Neural cell (in vitro differentiated cells): ENCODE measurements around the gene ALAS1. TPM values are rescaled to one million over a fixed set of nuclear protein-coding genes. Genes with fewer than 3 reads are reported as not detected.

Experiments
- H2AFZ ChIP-seq: fragments of 200-600, 300-800 bp; sonication (generic), shearing (Covaris generic); 2 replicates; pipeline ENCODE4 v1.6.0; 2014; ENCODE audit warnings: low read depth, mild to moderate bottlenecking, antibody characterized with exemption, low read length, moderate library complexity
- H3F3A ChIP-seq: fragments of 200-600 bp; shearing (Covaris generic); 2 replicates; pipeline ENCODE4 v1.6.1; 2016; ENCODE audit warnings: mild to moderate bottlenecking, moderate library complexity, mixed read lengths, antibody characterized with exemption, low read length; ENCODE audit not compliant: insufficient read depth, poor library complexity, severe bottlenecking
- H3K27ac ChIP-seq: fragments of 200-600, 300-800 bp; sonication (generic), shearing (Covaris generic); 2 replicates; pipeline ENCODE4 v1.5.1; 2014; ENCODE audit warnings: mild to moderate bottlenecking, low read length, moderate library complexity
- H3K27me3 ChIP-seq: fragments of 300-800, 200-600 bp; sonication (generic), shearing (Covaris generic); 2 replicates; pipeline ENCODE4 v1.6.0; 2014; ENCODE audit warnings: mild to moderate bottlenecking, low read depth, low read length, moderate library complexity; ENCODE audit not compliant: insufficient read depth
- H3K36me3 ChIP-seq: fragments of 300-800, 200-600 bp; sonication (generic), shearing (Covaris generic); 2 replicates; pipeline ENCODE4 v1.5.1; 2014; ENCODE audit warnings: mild to moderate bottlenecking, antibody characterized with exemption, low read length, moderate library complexity; ENCODE audit not compliant: insufficient read depth
- H3K4me2 ChIP-seq: fragments of 300-800, 200-600 bp; sonication (generic), shearing (Covaris generic); 2 replicates; pipeline ENCODE4 v1.6.0; 2014; ENCODE audit warnings: mild to moderate bottlenecking, low read length
- H3K4me3 ChIP-seq: fragments of 300-800, 200-600 bp; sonication (generic), shearing (Covaris generic); 2 replicates; pipeline ENCODE4 v1.5.1; 2014; ENCODE audit warnings: mild to moderate bottlenecking, low read length, moderate library complexity
- H3K79me2 ChIP-seq: fragments of 200-600 bp; shearing (Covaris generic); replicated peaks from 2 replicates; pipeline ENCODE4 v1.6.0; 2014; ENCODE audit warnings: mild to moderate bottlenecking, low read length, moderate library complexity; ENCODE audit not compliant: insufficient read depth
- H3K9ac ChIP-seq: fragments of 300-800, 200-600 bp; sonication (generic), shearing (Covaris generic); 2 replicates; pipeline ENCODE4 v1.6.1; 2016; ENCODE audit warnings: mild to moderate bottlenecking, low read length, mixed read lengths
- H3K9me2 ChIP-seq: fragments of 200-600 bp; shearing (Covaris generic); 2 replicates; pipeline ENCODE4 v1.6.1; 2016; ENCODE audit warnings: mild to moderate bottlenecking, low read length, mixed read lengths; ENCODE audit not compliant: insufficient read depth
- H3K9me3 ChIP-seq: fragments of 200-600, 300-800 bp; sonication (generic), shearing (Covaris generic); 2 replicates; pipeline ENCODE4 v1.6.1; 2016; ENCODE audit warnings: mild to moderate bottlenecking, mixed run types, low read length, moderate library complexity, mixed read lengths
- H4K20me1 ChIP-seq: fragments of 200-600 bp; shearing (Covaris generic); 2 replicates; pipeline ENCODE4 v1.6.1; 2016; ENCODE audit warnings: mild to moderate bottlenecking, mixed run types; ENCODE audit not compliant: insufficient read depth
- EP300 ChIP-seq: fragments of 450-650 bp; conservative IDR thresholded peaks from 2 replicates; pipeline ENCODE4 v1.6.1; 2014; ENCODE audit warnings: antibody characterized with exemption, mild to moderate bottlenecking, moderate library complexity; ENCODE audit not compliant: poor library complexity, severe bottlenecking
- EZH2 ChIP-seq: fragments of 200-600, 300-800 bp; shearing (Covaris generic), sonication (generic); IDR thresholded peaks from 2 replicates; pipeline ENCODE4 v1.6.1; 2014; ENCODE audit warnings: antibody characterized with exemption, low read length, borderline replicate concordance, mild to moderate bottlenecking; ENCODE audit not compliant: insufficient read depth, poor library complexity, severe bottlenecking
- MXI1 ChIP-seq: fragments of 450-650 bp; conservative IDR thresholded peaks from 2 replicates; pipeline ENCODE4 v1.6.1; 2014; ENCODE audit warnings: antibody characterized with exemption, mild to moderate bottlenecking; ENCODE audit not compliant: poor library complexity, severe bottlenecking
- POLR2AphosphoS5 ChIP-seq: IDR thresholded peaks from 2 replicates; pipeline ENCODE4 v1.6.1; 2012
- RAD21 ChIP-seq: fragments of 450-650 bp; conservative IDR thresholded peaks from 2 replicates; pipeline ENCODE4 v1.6.1; 2014; ENCODE audit warnings: antibody characterized with exemption, mild to moderate bottlenecking, moderate library complexity
- SMC3 ChIP-seq: fragments of 450-650 bp; conservative IDR thresholded peaks from 2 replicates; pipeline ENCODE4 v1.6.1; 2014; ENCODE audit warnings: antibody characterized with exemption, mild to moderate bottlenecking, moderate library complexity; ENCODE audit not compliant: poor library complexity
- TAF1 ChIP-seq: IDR thresholded peaks from 2 replicates; pipeline ENCODE4 v1.6.1; 2012; ENCODE audit warnings: low read depth
- polyA plus RNA-seq: library from polyadenylated mRNA; depleted of rRNA; stranded (reverse); fragments of >200 nt; gene quantifications from 2 replicates; pipeline ENCODE4 v1.2.3, GENCODE V29; 2014
- TF ChIP-seq, protein P1 (sequence below): fragments of 450-650 bp; IDR thresholded peaks from 2 replicates; pipeline ENCODE4 v1.5.1; 2014; ENCODE audit warnings: antibody characterized with exemption, mild to moderate bottlenecking, moderate library complexity; ENCODE audit not compliant: poor library complexity, severe bottlenecking
- TF ChIP-seq, protein P2 (sequence below): IDR thresholded peaks from 2 replicates; pipeline ENCODE4 v1.6.1; 2012; ENCODE audit warnings: borderline replicate concordance

Gene ALAS1
- polyA plus RNA-seq, 1 donor from 2014 or later = 66.0 TPM

DNA sequence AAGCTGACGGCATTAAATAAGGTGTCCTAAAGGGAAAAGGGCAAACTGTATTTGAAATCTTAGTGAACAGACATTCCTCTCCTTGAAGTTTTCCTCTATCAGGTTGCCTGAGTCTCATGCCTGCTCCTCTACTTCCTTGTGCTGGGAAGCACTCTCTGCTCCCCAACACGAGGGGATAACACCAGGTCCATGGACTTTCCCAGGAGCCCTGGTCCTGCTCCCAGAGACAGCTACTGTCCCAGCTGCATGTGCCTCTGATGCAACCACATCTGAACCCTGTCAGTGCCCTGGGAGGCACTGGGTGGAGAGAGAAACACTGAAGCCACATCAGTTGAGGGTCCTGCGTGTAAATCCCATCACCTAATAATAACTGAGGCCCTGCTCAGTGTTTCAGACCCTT is 20.1 kb downstream of the ALAS1 start:
- H3K4me2 ChIP-seq = no peak overlapping the region
- TF ChIP-seq, protein P1, sequence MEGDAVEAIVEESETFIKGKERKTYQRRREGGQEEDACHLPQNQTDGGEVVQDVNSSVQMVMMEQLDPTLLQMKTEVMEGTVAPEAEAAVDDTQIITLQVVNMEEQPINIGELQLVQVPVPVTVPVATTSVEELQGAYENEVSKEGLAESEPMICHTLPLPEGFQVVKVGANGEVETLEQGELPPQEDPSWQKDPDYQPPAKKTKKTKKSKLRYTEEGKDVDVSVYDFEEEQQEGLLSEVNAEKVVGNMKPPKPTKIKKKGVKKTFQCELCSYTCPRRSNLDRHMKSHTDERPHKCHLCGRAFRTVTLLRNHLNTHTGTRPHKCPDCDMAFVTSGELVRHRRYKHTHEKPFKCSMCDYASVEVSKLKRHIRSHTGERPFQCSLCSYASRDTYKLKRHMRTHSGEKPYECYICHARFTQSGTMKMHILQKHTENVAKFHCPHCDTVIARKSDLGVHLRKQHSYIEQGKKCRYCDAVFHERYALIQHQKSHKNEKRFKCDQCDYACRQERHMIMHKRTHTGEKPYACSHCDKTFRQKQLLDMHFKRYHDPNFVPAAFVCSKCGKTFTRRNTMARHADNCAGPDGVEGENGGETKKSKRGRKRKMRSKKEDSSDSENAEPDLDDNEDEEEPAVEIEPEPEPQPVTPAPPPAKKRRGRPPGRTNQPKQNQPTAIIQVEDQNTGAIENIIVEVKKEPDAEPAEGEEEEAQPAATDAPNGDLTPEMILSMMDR = no peak
- no peak for TF ChIP-seq TAF1
- no peak for TF ChIP-seq POLR2AphosphoS5
- TF ChIP-seq RAD21 = no peak
- no peak for TF ChIP-seq SMC3
- no peak for TF ChIP-seq MXI1
- no peak for TF ChIP-seq EP300
- TF ChIP-seq EZH2 = no peak
- TF ChIP-seq, protein P2, sequence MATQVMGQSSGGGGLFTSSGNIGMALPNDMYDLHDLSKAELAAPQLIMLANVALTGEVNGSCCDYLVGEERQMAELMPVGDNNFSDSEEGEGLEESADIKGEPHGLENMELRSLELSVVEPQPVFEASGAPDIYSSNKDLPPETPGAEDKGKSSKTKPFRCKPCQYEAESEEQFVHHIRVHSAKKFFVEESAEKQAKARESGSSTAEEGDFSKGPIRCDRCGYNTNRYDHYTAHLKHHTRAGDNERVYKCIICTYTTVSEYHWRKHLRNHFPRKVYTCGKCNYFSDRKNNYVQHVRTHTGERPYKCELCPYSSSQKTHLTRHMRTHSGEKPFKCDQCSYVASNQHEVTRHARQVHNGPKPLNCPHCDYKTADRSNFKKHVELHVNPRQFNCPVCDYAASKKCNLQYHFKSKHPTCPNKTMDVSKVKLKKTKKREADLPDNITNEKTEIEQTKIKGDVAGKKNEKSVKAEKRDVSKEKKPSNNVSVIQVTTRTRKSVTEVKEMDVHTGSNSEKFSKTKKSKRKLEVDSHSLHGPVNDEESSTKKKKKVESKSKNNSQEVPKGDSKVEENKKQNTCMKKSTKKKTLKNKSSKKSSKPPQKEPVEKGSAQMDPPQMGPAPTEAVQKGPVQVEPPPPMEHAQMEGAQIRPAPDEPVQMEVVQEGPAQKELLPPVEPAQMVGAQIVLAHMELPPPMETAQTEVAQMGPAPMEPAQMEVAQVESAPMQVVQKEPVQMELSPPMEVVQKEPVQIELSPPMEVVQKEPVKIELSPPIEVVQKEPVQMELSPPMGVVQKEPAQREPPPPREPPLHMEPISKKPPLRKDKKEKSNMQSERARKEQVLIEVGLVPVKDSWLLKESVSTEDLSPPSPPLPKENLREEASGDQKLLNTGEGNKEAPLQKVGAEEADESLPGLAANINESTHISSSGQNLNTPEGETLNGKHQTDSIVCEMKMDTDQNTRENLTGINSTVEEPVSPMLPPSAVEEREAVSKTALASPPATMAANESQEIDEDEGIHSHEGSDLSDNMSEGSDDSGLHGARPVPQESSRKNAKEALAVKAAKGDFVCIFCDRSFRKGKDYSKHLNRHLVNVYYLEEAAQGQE = no peak
- no peaks in the 10 kb centered on the region for H3K27me3 ChIP-seq
- H3K9me3 ChIP-seq = no peaks in the 10 kb centered on the region
- H3K9me2 ChIP-seq = no peaks in the 10 kb centered on the region
- no peaks in the 10 kb centered on the region for H3K79me2 ChIP-seq
- H3F3A ChIP-seq = no peaks in the 10 kb centered on the region
- no peaks in the 10 kb centered on the region for H4K20me1 ChIP-seq
- no peak overlapping the region for H3K4me3 ChIP-seq
- H3K9ac ChIP-seq = no peak overlapping the region
- H3K36me3 ChIP-seq = no peaks in the 10 kb centered on the region
- no peak overlapping the region for H2AFZ ChIP-seq
- H3K27ac ChIP-seq = no peak overlapping the region

DNA sequence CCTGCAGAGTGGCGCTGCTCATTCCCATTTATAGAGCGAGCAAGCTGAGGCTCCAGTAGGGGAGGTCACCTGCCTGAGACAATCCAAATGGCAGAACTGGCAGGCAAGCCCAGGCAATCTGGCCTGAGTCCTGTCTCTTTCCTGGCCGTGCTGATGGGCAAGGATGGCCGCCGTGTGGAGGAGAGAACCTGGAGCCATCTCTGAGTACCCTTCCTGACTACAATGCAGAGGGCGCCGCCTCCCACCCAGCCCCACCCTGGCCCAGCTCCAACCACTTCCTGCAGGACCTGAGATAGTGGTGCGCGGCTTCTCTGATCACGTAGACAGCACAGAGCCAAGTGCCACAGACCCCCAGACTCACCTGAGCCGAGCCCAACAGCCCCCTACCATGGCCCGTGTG is 20.5 kb downstream of the ALAS1 start:
- Histone ChIP-seq H3K79me2 (no peaks in the 10 kb centered on the region), H3K9ac (no peak overlapping the region), H3K27ac (no peak overlapping the region), H3F3A (no peaks in the 10 kb centered on the region), H3K36me3 (no peaks in the 10 kb centered on the region), H3K4me2 (no peak overlapping the region), H3K9me3 (no peaks in the 10 kb centered on the region), H4K20me1 (no peaks in the 10 kb centered on the region), H3K4me3 (no peak overlapping the region), H2AFZ (no peak overlapping the region), H3K27me3 (no peaks in the 10 kb centered on the region), H3K9me2 (no peaks in the 10 kb centered on the region)
- TF ChIP-seq MXI1 = no peak
- TF ChIP-seq, protein P2 = no peak
